Measurements from ENCODE around the gene TMTC2. TPM values are rescaled to one million over a fixed set of nuclear protein-coding genes. Genes with fewer than 3 reads are reported as not detected.

The TMTC2 gene
- total and polyA plus RNA-seq, 10 of the 15 experiments (the other 5 are each of a cell fraction or from before 2014, with no cell fraction given), result 0.14 to 9.7 (median 1.2) TPM

GRCh38 chr12:83016218-83016835 is 329.6 kb downstream of the TMTC2 start:
- ATAC-seq (no peak), DNase-seq (ENCODE audit: low read depth, low spot score) (no peak), FAIRE-seq (no peak)
- Histone ChIP-seq H4K20me1 (ENCODE audit: control insufficient read depth, insufficient read depth) (no peaks in the 10 kb centered on the region), H3K9me3 (replicated peaks; ENCODE audit: control insufficient read depth, insufficient read depth, low read length) (no peaks in the 10 kb centered on the region), H2AFZ (ENCODE audit: control insufficient read depth, low read depth, low read length) (no peak overlapping the region), H3K79me2 (ENCODE audit: control insufficient read depth, insufficient read depth, low read length) (no peaks in the 10 kb centered on the region), H3K4me1 (ENCODE audit: control insufficient read depth, insufficient read depth, low read length) (no peaks in the 10 kb centered on the region), H3K27ac (ENCODE audit: control insufficient read depth, insufficient read depth) (no peak overlapping the region), H3K9ac (ENCODE audit: control insufficient read depth, insufficient read depth, low read length) (no peak overlapping the region), H3K27me3 (replicated peaks in 1 of 2; ENCODE audit: control insufficient read depth in 2 of 2, insufficient read depth in 2 of 2, low read length in 1 of 2) (no peaks in the 10 kb centered on the region), H3K36me3 (ENCODE audit: control insufficient read depth in 2 of 2, insufficient read depth in 2 of 2, low read length in 1 of 2) (no peaks in the 10 kb centered on the region), H3K4me2 (ENCODE audit: control insufficient read depth, insufficient read depth) (no peak overlapping the region), H3K4me3 (no peak overlapping the region)
- no TSS peak for BruUV-seq (replicated peaks)
- TF ChIP-seq ESRRA (IDR thresholded peaks at IDR 0.05; ENCODE audit: low read length), result no peak
- TF ChIP-seq IKZF2 (IDR thresholded peaks at IDR 0.05), result no peak
- TF ChIP-seq, protein P1, sequence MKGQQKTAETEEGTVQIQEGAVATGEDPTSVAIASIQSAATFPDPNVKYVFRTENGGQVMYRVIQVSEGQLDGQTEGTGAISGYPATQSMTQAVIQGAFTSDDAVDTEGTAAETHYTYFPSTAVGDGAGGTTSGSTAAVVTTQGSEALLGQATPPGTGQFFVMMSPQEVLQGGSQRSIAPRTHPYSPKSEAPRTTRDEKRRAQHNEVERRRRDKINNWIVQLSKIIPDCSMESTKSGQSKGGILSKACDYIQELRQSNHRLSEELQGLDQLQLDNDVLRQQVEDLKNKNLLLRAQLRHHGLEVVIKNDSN (IDR thresholded peaks at IDR 0.05; ENCODE audit: borderline replicate concordance, extremely low read length, insufficient read depth, low read depth, low read length), result no peak
- no peak for TF ChIP-seq KDM1A (IDR thresholded peaks at IDR 0.05; ENCODE audit: borderline replicate concordance)
- TF ChIP-seq MYB (IDR thresholded peaks at IDR 0.05; ENCODE audit: borderline replicate concordance, low read depth, low read length), result no peak
- no peak for TF ChIP-seq CBX3 (IDR thresholded peaks at IDR 0.05; ENCODE audit: borderline replicate concordance, low read depth)
- TF ChIP-seq NBN (IDR thresholded peaks at IDR 0.05), result no peak
- TF ChIP-seq RCOR1 (conservative IDR thresholded peaks at IDR 0.05; ENCODE audit: low read depth, low read length), result no peak
- TF ChIP-seq CHD2 (IDR thresholded peaks at IDR 0.05; ENCODE audit: borderline replicate concordance, low read depth, low read length), result no peak
- no peak for TF ChIP-seq CHD1 (IDR thresholded peaks at IDR 0.05; ENCODE audit: low read depth, low read length)
- 33% methylated on average over 1 of the region's 1 CpG for WGBS (ENCODE audit: insufficient coverage, insufficient replicate concordance, low lambda C conversion rate, missing lambda C conversion rate)
- POLR2A ChIA-PET, result no interaction called here
- RAD21 ChIA-PET (ENCODE audit: unreplicated experiment), result no interaction called here
- intact Hi-C loops (cut with micrococcal nuclease; ENCODE audit: unreplicated experiment) (no loop called here), in situ Hi-C loops (cut with MboI) (loop anchor here (25.0 kb wide), 1 partner anchor 796 kb away; no protein-coding TSS in a partner anchor)
- SMC1A ChIA-PET (ENCODE audit: uncharacterized antibody, unreplicated experiment), result no interaction called here
- CTCF ChIA-PET, result interaction anchor here (0.8 kb wide), 1 partner anchor 11 kb away, joined by 4 read pairs; no protein-coding TSS in a partner anchor

All from GM12878 (cell line).